Progenitor cell of endocrine pancreas (in vitro differentiated cells): ENCODE measurements around the gene ERBB4. TPM values are rescaled to one million over a fixed set of nuclear protein-coding genes. Genes with fewer than 3 reads are reported as not detected.

Experiments
- DNase-seq: peaks from one replicate; pipeline ENCODE4 v3.0.0; 2021; ENCODE audit warnings: low spot score; ENCODE audit not compliant: unreplicated experiment
- H3K27ac Mint-ChIP-seq: 2 replicates; pipeline ENCODE4 v1.8.0; 2021; ENCODE audit warnings: mild to moderate bottlenecking, moderate library complexity, mixed read lengths
- H3K27me3 Mint-ChIP-seq: 2 replicates; pipeline ENCODE4 v1.8.0; 2021; ENCODE audit warnings: mixed read lengths
- H3K36me3 Mint-ChIP-seq: 2 replicates; pipeline ENCODE4 v1.8.0; 2022; ENCODE audit warnings: mixed read lengths; ENCODE audit not compliant: insufficient read depth
- H3K4me1 Mint-ChIP-seq: 2 replicates; pipeline ENCODE4 v1.8.0; 2021; ENCODE audit warnings: low read depth, mixed read lengths
- H3K4me3 Mint-ChIP-seq: 2 replicates; pipeline ENCODE4 v1.8.0; 2021; ENCODE audit warnings: low read depth, mild to moderate bottlenecking, moderate library complexity, mixed read lengths
- H3K9me3 Mint-ChIP-seq: 2 replicates; pipeline ENCODE4 v1.8.0; 2021; ENCODE audit warnings: low read depth, mixed read lengths
- CTCF ChIP-seq: fragments of 200-600 bp; sonication (generic); IDR thresholded peaks from one replicate; pipeline ENCODE4 v1.5.0; 2021; ENCODE audit warnings: antibody characterized with exemption, mild to moderate bottlenecking; ENCODE audit not compliant: unreplicated experiment
- total RNA-seq: library from RNA; stranded (reverse); gene quantifications from 2 replicates; pipeline ENCODE4 v1.2.1, GENCODE V29; 2021

ERBB4 gene
- total RNA-seq, 1 donor from 2014 or later = 43.8 TPM

GRCh38 chr2:212539072-212539880 is 674 bp upstream of the ERBB4 start:
- peak; percentile 10 for DNase-seq
- Mint-ChIP-seq H3K36me3 (no peaks in the 10 kb centered on the region), H3K4me1 (peaks cover 15% of the 10 kb centered on the region), H3K27me3 (peaks cover 13% of the 10 kb centered on the region), H3K9me3 (no peaks in the 10 kb centered on the region), H3K27ac (peak overlapping the region; percentile 84), H3K4me3 (peak overlapping the region; percentile 94)
- no peak for TF ChIP-seq CTCF

- DNase-seq = peak; percentile 39
- Mint-ChIP-seq H3K27me3 (peaks cover 20% of the 10 kb centered on the region), H3K9me3 (no peaks in the 10 kb centered on the region), H3K4me1 (peaks cover 16% of the 10 kb centered on the region), H3K27ac (peak overlapping the region; percentile 86), H3K36me3 (no peaks in the 10 kb centered on the region), H3K4me3 (peak overlapping the region; percentile 94)
- TF ChIP-seq CTCF = peak; percentile 27
Measured at GRCh38 chr2:212537726-212538304, 787 bp downstream of the ERBB4 start.

GRCh38 chr2:212536817-212537725 is 1.5 kb downstream of the ERBB4 start:
- Mint-ChIP-seq H3K27ac (peak overlapping the region; percentile 93), H3K4me3 (peak overlapping the region; percentile 94), H3K4me1 (peaks cover 16% of the 10 kb centered on the region), H3K36me3 (no peaks in the 10 kb centered on the region), H3K9me3 (no peaks in the 10 kb centered on the region), H3K27me3 (peaks cover 20% of the 10 kb centered on the region)
- peak; percentile 14 for DNase-seq
- no peak for TF ChIP-seq CTCF

GRCh38 chr2:212535996-212536816 is 2.4 kb downstream of the ERBB4 start:
- Mint-ChIP-seq H3K27me3 (peaks cover 20% of the 10 kb centered on the region), H3K9me3 (no peaks in the 10 kb centered on the region), H3K4me3 (peak overlapping the region; percentile 94), H3K27ac (peak overlapping the region; percentile 93), H3K4me1 (peaks cover 16% of the 10 kb centered on the region), H3K36me3 (no peaks in the 10 kb centered on the region)
- TF ChIP-seq CTCF = peak; percentile 26
- DNase-seq = peak; percentile 19
